ENCODE data around the gene LTB4R2.
A peak's percentile ranks its signal among the peaks of the same experiment; 100 is the strongest.

LTB4R2 gene

DNA sequence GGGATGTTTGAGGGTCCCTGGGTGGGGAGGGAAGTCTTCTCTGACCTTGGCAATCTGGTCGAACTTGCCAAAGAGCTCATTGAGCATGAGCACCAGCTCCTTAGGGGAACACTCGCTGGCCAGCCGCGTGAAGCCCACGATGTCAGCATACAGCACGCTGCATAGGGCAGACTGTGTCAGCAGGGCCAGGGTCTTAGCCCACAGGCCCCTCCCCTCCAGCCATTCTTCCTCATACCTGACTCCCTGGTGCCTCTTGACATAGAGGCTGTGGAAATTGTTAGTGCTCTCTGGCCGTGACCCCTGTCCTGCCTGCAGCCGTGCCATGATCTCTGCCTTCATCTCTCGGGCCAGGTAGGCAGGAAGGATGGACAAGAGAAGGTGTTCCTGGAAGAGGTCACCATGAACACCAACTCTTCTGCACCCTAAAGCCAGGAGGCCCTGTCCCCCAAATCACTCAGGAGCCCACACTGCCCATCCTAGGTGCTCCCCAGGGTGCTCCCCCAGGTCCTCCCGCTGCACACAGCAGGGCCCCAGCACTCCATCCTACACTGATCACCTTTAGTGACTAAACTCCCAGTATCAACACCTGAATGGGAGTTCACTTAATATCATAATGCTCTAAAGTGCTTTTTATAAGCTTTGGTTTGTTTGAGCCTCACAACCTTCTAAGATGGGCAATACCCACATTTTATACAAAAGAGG lies 21.2 kb downstream of the LTB4R2 start:
- TF ChIP-seq, protein P1, sequence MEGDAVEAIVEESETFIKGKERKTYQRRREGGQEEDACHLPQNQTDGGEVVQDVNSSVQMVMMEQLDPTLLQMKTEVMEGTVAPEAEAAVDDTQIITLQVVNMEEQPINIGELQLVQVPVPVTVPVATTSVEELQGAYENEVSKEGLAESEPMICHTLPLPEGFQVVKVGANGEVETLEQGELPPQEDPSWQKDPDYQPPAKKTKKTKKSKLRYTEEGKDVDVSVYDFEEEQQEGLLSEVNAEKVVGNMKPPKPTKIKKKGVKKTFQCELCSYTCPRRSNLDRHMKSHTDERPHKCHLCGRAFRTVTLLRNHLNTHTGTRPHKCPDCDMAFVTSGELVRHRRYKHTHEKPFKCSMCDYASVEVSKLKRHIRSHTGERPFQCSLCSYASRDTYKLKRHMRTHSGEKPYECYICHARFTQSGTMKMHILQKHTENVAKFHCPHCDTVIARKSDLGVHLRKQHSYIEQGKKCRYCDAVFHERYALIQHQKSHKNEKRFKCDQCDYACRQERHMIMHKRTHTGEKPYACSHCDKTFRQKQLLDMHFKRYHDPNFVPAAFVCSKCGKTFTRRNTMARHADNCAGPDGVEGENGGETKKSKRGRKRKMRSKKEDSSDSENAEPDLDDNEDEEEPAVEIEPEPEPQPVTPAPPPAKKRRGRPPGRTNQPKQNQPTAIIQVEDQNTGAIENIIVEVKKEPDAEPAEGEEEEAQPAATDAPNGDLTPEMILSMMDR (IDR thresholded peaks at IDR 0.05; ENCODE audit: poor library complexity, severe bottlenecking) = no peak
- H3K27me3 ChIP-seq (ENCODE audit: insufficient read depth, poor library complexity, severe bottlenecking) = peaks cover 23% of the 10 kb centered on the region
- no peak overlapping the region for H3K27ac ChIP-seq (ENCODE audit: poor library complexity, severe bottlenecking)
- H3K4me3 ChIP-seq (ENCODE audit: severe bottlenecking) = no peak overlapping the region
- H3K36me3 ChIP-seq (ENCODE audit: low read depth) = no peaks in the 10 kb centered on the region
- ATAC-seq (ENCODE audit: low read depth) = no peak
- peaks cover 3% of the 10 kb centered on the region for H3K4me1 ChIP-seq (ENCODE audit: insufficient read depth, poor library complexity, severe bottlenecking)
- H3K9me3 ChIP-seq (ENCODE audit: severe bottlenecking) = no peaks in the 10 kb centered on the region
- no peak for DNase-seq (ENCODE audit: low spot score)

DNA sequence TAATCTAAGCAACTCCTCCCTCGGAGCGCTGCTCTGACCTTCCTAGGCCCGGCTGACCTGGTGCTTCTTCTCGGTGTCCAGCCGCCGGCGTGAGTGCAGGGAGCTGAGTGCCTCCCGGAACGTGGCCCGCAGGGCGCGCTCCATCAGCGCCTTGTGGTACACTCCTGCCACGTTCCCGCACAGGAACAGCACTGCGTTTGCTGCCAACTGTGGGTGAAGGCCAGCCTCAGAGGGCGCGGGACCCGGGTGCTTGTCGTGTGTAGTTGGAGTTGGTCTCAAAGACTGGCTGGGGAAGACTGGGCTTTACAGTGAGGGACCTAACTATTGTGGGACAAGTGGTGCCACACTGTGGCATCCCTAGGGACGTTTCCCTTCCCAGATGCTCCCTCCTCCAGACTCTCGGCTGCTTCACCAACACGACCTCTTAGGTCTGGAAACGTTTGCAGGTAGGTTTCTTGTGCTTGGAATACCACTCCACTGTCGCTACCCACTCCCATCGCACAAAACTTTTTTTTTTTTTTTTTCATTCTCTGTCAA lies 21.9 kb downstream of the LTB4R2 start:
- no peak for DNase-seq (ENCODE audit: low spot score)
- H3K4me3 ChIP-seq (ENCODE audit: severe bottlenecking) = no peak overlapping the region
- no peaks in the 10 kb centered on the region for H3K36me3 ChIP-seq (ENCODE audit: low read depth)
- H3K4me1 ChIP-seq (ENCODE audit: insufficient read depth, poor library complexity, severe bottlenecking) = peaks cover 3% of the 10 kb centered on the region
- peaks cover 23% of the 10 kb centered on the region for H3K27me3 ChIP-seq (ENCODE audit: insufficient read depth, poor library complexity, severe bottlenecking)
- TF ChIP-seq, protein P1 (IDR thresholded peaks at IDR 0.05; ENCODE audit: poor library complexity, severe bottlenecking) = no peak
- no peak for ATAC-seq (ENCODE audit: low read depth)
- no peak overlapping the region for H3K27ac ChIP-seq (ENCODE audit: poor library complexity, severe bottlenecking)
- H3K9me3 ChIP-seq (ENCODE audit: severe bottlenecking) = no peaks in the 10 kb centered on the region

GRCh38 chr14:24332268-24332993 lies 22.5 kb downstream of the LTB4R2 start:
- no peaks in the 10 kb centered on the region for H3K36me3 ChIP-seq (ENCODE audit: low read depth)
- H3K27me3 ChIP-seq (ENCODE audit: insufficient read depth, poor library complexity, severe bottlenecking) = peaks cover 23% of the 10 kb centered on the region
- H3K27ac ChIP-seq (ENCODE audit: poor library complexity, severe bottlenecking) = no peak overlapping the region
- no peaks in the 10 kb centered on the region for H3K9me3 ChIP-seq (ENCODE audit: severe bottlenecking)
- no peak overlapping the region for H3K4me3 ChIP-seq (ENCODE audit: severe bottlenecking)
- TF ChIP-seq, protein P1 (IDR thresholded peaks at IDR 0.05; ENCODE audit: poor library complexity, severe bottlenecking) = peak; percentile 82
- ATAC-seq (ENCODE audit: low read depth) (peak; percentile 61), DNase-seq (ENCODE audit: low spot score) (no peak)
- H3K4me1 ChIP-seq (ENCODE audit: insufficient read depth, poor library complexity, severe bottlenecking) = peaks cover 3% of the 10 kb centered on the region

DNA sequence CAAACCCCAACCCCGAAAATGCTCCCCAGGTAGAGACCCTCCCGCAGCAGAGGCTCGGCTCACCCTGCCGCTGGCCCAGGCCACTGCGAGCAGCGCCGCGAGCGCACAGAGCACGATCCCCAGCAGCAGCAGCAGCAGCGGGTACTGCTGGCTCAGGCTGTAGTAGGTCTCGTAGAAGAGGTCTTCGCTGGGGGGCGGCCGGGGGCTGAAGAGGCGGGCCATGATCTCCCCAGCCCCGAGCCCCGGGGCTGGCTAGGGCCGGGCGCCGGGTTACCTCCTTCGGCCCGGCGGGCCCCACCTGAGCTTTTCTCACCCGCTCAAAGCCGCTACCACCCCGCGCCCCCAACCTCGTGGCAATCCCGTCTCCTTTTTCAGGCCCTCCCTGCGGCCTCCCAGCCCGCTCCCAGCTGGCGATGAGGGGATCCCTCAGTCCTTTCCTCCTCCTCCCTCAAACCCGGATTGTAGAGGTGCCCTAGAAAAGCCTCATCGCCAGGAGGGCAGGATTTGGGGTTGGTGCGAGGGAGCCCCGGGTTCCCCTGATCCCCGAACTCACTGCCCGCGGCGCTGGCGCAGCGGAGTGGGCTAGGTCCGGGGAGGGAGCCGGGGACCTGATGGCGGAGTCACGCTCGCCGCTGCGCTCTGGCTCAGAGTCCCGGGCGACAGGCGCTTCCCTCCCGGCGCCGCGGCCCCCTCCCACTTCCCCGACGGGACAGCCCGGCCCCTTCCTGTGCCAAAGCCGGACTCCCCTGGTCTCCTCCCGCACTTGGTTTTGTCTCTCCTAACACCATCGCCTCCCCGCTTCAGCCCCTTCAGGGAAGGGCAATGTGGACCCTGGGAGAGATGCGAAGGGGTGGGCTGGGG lies 24.7 kb downstream of the LTB4R2 start, which contains the start of gene ADCY4:
Gene ADCY4, minus strand, starts transcription at position 641 of the 861 bp plus-strand sequence. Its CDS starts 419 bp downstream, at position 222.
- ATAC-seq (ENCODE audit: low read depth) (no peak), DNase-seq (ENCODE audit: low spot score) (no peak)
- Histone ChIP-seq H3K27ac (ENCODE audit: poor library complexity, severe bottlenecking) (no peak within 1 kb of the TSS), H3K36me3 (ENCODE audit: low read depth) (no peaks in the 10 kb centered on the region), H3K4me1 (ENCODE audit: insufficient read depth, poor library complexity, severe bottlenecking) (peaks cover 3% of the 10 kb centered on the region), H3K27me3 (ENCODE audit: insufficient read depth, poor library complexity, severe bottlenecking) (peaks cover 23% of the 10 kb centered on the region), H3K9me3 (ENCODE audit: severe bottlenecking) (no peaks in the 10 kb centered on the region), H3K4me3 (ENCODE audit: severe bottlenecking) (peak within 1 kb of the TSS; percentile 14)
- TF ChIP-seq, protein P1 (IDR thresholded peaks at IDR 0.05; ENCODE audit: poor library complexity, severe bottlenecking) = no peak

All from RWPE2 (cell line).